Lower leg skin (tissue), 3 donors: ENCODE results near the gene TFDP1.

Experiments
- CTCF ChIP-seq, 3 donors: fragments of 450-650 bp; IDR thresholded peaks; one replicate each; pipeline ENCODE4 v1.5.1; 2016; ENCODE audit warnings: antibody characterized with exemption in 3 of 3, mild to moderate bottlenecking in 3 of 3, moderate library complexity in 2 of 3
- POLR2A ChIP-seq, 2 donors: fragments of 450-650 bp; IDR thresholded peaks; one replicate each; pipeline ENCODE4 v1.6.1; 2016 to 2017; ENCODE audit warnings: antibody characterized with exemption in 2 of 2, mild to moderate bottlenecking in 1 of 2, moderate library complexity in 1 of 2

DNA sequence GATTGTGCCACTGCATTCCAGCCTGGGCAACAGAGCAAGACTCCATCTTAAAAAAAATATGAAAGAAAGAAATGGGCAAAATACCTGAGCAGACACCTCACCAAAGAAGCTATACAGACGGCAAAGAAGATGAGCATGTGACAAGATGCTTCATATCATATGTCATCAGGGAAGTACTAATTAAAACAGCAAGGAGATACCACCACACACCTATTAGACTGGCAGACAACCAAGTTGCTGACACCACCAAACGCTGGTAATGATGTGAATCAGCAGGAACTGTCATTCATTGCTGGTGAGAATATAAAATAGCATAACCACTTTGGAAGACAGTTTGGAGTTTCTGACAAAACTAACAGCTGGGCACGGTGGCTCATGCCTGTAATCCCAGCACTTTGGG lies 11.5 kb upstream of the TFDP1 start:
- no peak for TF ChIP-seq CTCF (IDR thresholded peaks at IDR 0.05)
- no peak for TF ChIP-seq POLR2A (IDR thresholded peaks at IDR 0.05)
